ENCODE results near the gene BCL2L2. TPM values are rescaled to one million over a fixed set of nuclear protein-coding genes. Genes with fewer than 3 reads are reported as not detected.

Gene BCL2L2
- total RNA-seq, 1 experiment from 2014 or later, result 33.5 TPM

DNA sequence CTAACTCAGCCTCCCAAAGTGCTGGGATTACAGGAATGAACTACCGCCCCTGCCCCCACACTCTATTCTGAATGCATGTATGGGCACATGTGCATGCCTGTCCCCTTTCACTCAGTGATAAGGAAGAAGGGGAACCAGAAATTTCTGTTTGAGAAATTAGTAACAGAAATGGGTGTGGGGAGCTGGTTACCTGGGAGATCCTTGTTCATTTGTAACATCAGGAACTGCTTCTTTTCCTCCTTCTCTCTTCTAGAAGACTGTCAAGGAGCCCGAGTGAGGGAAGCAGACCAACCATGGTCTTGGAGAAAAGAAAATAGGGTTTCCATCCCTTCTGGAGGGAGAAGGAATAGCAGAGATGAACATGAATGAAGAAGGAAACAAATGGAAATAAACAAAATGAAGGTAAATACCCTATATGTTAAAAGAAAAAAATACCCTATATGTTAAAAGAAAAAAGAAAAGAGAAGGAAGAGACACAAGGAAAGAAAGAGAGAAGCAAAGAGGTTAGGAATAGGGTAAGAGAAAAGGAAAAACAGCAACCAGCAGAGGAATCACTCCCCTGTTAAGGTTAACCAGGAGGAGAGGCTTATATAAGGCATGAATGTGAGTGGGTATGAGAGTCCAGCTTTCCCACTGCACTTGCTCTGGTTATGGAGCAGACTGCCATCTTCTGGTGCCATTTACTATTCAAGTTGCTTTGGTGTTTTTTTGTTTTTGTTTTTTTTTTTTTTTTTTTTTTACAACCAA, 7.2 kb upstream of the BCL2L2 start:
- Histone ChIP-seq H3F3A (ENCODE audit: low read length, unreplicated experiment) (peaks cover 4% of the 10 kb centered on the region), H3K9me3 (ENCODE audit: low read length) (no peaks in the 10 kb centered on the region), H4K20me1 (ENCODE audit: low read length) (no peaks in the 10 kb centered on the region), H3K9ac (ENCODE audit: low read length) (no peak overlapping the region), H3K36me3 (ENCODE audit: low read depth, low read length) (no peaks in the 10 kb centered on the region), H3K27ac (ENCODE audit: low read length) (no peak overlapping the region), H3K79me2 (ENCODE audit: low read length) (peaks cover 12% of the 10 kb centered on the region), H3K4me3 (ENCODE audit: low read length) (no peak overlapping the region), H3K9me2 (replicated peaks; ENCODE audit: low read length) (no peaks in the 10 kb centered on the region), H2AFZ (ENCODE audit: low read length) (no peak overlapping the region), H3K4me2 (ENCODE audit: low read length) (peak overlapping the region; percentile 89), H3K4me1 (ENCODE audit: insufficient read depth, low read length) (peaks cover 12% of the 10 kb centered on the region), H3K27me3 (ENCODE audit: low read length) (no peaks in the 10 kb centered on the region)
- no TSS peak for BruUV-seq (replicated peaks)
- CTCF ChIA-PET, result no interaction called here
- POLR2A ChIA-PET (ENCODE audit: unreplicated experiment), result no interaction called here
- intact Hi-C loops (cut with micrococcal nuclease), result no loop called here
- ATAC-seq (no peak), DNase-seq (peak; percentile 36)
- TF ChIP-seq, protein P1, sequence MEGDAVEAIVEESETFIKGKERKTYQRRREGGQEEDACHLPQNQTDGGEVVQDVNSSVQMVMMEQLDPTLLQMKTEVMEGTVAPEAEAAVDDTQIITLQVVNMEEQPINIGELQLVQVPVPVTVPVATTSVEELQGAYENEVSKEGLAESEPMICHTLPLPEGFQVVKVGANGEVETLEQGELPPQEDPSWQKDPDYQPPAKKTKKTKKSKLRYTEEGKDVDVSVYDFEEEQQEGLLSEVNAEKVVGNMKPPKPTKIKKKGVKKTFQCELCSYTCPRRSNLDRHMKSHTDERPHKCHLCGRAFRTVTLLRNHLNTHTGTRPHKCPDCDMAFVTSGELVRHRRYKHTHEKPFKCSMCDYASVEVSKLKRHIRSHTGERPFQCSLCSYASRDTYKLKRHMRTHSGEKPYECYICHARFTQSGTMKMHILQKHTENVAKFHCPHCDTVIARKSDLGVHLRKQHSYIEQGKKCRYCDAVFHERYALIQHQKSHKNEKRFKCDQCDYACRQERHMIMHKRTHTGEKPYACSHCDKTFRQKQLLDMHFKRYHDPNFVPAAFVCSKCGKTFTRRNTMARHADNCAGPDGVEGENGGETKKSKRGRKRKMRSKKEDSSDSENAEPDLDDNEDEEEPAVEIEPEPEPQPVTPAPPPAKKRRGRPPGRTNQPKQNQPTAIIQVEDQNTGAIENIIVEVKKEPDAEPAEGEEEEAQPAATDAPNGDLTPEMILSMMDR (conservative IDR thresholded peaks at IDR 0.05; ENCODE audit: low read depth, low read length), result peak; percentile 56
- no peak for TF ChIP-seq EZH2 (IDR thresholded peaks at IDR 0.05; ENCODE audit: low read length, unreplicated experiment)

DNA sequence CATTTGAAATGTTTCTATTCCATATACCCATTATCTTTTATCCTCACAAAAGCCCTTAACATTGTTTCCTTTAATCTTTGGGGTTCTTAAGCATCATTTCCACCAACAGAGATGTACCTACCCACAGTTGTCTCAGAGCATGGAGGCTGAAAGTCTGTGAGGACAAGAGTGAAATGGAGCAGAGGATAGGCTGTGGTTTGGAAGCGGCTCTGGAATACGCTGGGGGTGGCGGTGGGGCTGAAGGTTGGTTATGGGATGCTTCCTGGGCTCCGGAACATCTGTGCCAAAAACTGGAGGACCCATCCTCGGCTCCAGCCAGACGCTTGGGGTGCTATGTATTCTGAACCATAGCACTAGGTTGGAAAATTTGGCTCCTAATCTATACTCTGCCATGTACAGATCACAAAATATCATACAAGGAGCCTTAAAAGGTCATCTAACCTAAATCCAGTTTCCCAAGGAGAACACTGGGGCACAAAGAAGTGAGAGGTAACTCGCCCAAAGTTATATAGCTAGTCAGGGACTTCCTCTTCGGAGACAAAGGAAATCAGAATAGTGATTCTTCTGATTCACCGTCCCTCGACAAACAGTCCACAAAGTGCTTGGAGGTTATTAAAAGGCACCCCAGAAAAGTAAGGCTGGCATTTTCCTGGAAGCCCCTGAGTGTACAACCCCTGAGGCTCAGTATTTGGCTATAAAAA, 6.5 kb upstream of the BCL2L2 start:
- Histone ChIP-seq H3K4me1 (ENCODE audit: insufficient read depth, low read length) (peaks cover 12% of the 10 kb centered on the region), H2AFZ (ENCODE audit: low read length) (peak overlapping the region; percentile 75), H3K27ac (ENCODE audit: low read length) (no peak overlapping the region), H3K27me3 (ENCODE audit: low read length) (no peaks in the 10 kb centered on the region), H4K20me1 (ENCODE audit: low read length) (no peaks in the 10 kb centered on the region), H3K4me2 (ENCODE audit: low read length) (peak overlapping the region; percentile 89), H3K79me2 (ENCODE audit: low read length) (peaks cover 12% of the 10 kb centered on the region), H3F3A (ENCODE audit: low read length, unreplicated experiment) (peaks cover 4% of the 10 kb centered on the region), H3K36me3 (ENCODE audit: low read depth, low read length) (no peaks in the 10 kb centered on the region), H3K9me3 (ENCODE audit: low read length) (no peaks in the 10 kb centered on the region), H3K9ac (ENCODE audit: low read length) (peak overlapping the region; percentile 67), H3K9me2 (replicated peaks; ENCODE audit: low read length) (no peaks in the 10 kb centered on the region), H3K4me3 (ENCODE audit: low read length) (peak overlapping the region; percentile 77)
- no TSS peak for BruUV-seq (replicated peaks)
- TF ChIP-seq, protein P1 (conservative IDR thresholded peaks at IDR 0.05; ENCODE audit: low read depth, low read length), result no peak
- no peak for TF ChIP-seq EZH2phosphoT487 (IDR thresholded peaks at IDR 0.05; ENCODE audit: borderline replicate concordance, low read length)
- CTCF ChIA-PET, result interaction anchor here (0.6 to 0.9 kb wide), 2 partner anchors 14 to 30 kb away, joined by 3 to 8 read pairs; partner anchors contain the start of gene HOMEZ
- POLR2A ChIA-PET (ENCODE audit: unreplicated experiment), result interaction anchor here (0.6 to 2.0 kb wide), 3 partner anchors 14 to 54 kb away, joined by 3 to 13 read pairs (median 4); partner anchors contain the start of genes HOMEZ and PABPN1
- no peak for ATAC-seq
- intact Hi-C loops (cut with micrococcal nuclease), result loop anchor here (10.0 kb wide), 2 partner anchors 325 to 535 kb away; partner anchors contain the start of gene OXA1L
- DNase-seq, result no peak
